Choroid plexus epithelial cell (primary cell): ENCODE data around the gene C4orf50.

Experiments used
- DNase-seq: peaks from one replicate; pipeline ENCODE4 v3.0.0-alpha.2; 2010; ENCODE audit warnings: low read depth
- H3K4me3 ChIP-seq: 2 replicates; pipeline ENCODE4 v1.5.1; 2011; ENCODE audit warnings: low read depth, mild to moderate bottlenecking, control low read depth, low read length, moderate library complexity
- TF ChIP-seq, protein P1 (sequence below): conservative IDR thresholded peaks from 2 replicates; pipeline ENCODE4 v1.5.1; 2011; ENCODE audit warnings: low read depth, mild to moderate bottlenecking, control low read depth, inconsistent platforms, low read length, moderate library complexity

C4orf50 gene

DNA sequence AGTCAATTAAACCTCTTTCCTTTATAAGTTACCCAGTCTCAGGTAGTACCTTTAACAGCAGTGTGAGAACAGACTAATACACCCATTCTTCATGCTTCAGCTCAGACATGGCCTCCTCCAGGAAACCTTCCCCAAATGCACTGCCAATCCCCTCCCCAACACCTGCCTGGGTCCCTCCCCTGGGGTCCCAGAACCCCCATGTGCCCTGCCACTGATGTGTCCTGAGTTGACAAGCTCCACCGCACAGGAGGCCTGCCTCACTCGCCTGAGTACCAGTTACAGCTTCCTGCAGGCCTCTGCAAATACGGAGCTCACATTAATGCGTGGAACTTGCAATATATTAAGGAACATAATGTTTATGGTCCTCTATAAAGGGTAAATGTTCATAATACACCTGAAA is 90.5 kb downstream of the C4orf50 start:
- no peak for DNase-seq
- TF ChIP-seq, protein P1, sequence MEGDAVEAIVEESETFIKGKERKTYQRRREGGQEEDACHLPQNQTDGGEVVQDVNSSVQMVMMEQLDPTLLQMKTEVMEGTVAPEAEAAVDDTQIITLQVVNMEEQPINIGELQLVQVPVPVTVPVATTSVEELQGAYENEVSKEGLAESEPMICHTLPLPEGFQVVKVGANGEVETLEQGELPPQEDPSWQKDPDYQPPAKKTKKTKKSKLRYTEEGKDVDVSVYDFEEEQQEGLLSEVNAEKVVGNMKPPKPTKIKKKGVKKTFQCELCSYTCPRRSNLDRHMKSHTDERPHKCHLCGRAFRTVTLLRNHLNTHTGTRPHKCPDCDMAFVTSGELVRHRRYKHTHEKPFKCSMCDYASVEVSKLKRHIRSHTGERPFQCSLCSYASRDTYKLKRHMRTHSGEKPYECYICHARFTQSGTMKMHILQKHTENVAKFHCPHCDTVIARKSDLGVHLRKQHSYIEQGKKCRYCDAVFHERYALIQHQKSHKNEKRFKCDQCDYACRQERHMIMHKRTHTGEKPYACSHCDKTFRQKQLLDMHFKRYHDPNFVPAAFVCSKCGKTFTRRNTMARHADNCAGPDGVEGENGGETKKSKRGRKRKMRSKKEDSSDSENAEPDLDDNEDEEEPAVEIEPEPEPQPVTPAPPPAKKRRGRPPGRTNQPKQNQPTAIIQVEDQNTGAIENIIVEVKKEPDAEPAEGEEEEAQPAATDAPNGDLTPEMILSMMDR: no peak
- no peak overlapping the region for H3K4me3 ChIP-seq

DNA sequence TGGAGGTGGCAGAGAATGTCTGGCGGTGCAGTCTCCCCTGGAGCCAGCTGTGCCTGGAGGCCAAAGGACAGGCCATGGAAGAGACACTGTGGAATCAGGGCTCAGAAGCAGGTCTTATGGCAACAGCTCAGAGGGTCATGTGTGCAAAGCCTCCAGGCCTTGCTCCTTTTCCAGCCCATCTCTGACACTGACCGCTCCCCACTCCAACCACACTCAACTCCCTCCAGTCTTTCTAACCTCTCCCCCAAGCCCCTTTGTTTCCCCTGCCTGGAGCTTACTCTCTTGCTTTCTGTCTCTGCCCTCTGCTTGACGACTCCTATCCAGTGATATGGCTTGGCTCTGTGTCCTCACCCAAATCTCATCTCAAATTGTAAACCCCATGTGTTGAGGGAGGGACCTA is 91.1 kb downstream of the C4orf50 start:
- no peak overlapping the region for H3K4me3 ChIP-seq
- no peak for DNase-seq
- TF ChIP-seq, protein P1: no peak

DNA sequence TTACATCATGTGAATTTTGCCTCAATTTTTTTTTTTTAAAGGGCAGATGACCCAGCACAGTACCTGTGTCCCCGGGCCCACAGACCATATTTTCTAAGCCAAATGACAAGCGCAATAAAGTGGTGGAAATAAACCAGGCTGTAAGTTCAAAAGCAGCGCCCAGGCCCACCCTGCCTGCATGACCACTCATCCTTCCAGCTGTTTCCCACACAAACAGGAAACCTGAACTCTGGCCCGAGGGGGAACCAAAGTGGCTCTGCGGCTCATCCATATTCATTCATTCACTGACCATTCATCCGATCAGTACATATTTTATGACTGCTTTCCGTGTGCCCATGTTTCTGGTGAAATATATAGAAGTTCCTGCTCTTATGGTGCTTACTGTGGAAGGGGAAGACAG is 91.6 kb downstream of the C4orf50 start:
- TF ChIP-seq, protein P1: no peak
- no peak overlapping the region for H3K4me3 ChIP-seq
- DNase-seq: no peak

DNA sequence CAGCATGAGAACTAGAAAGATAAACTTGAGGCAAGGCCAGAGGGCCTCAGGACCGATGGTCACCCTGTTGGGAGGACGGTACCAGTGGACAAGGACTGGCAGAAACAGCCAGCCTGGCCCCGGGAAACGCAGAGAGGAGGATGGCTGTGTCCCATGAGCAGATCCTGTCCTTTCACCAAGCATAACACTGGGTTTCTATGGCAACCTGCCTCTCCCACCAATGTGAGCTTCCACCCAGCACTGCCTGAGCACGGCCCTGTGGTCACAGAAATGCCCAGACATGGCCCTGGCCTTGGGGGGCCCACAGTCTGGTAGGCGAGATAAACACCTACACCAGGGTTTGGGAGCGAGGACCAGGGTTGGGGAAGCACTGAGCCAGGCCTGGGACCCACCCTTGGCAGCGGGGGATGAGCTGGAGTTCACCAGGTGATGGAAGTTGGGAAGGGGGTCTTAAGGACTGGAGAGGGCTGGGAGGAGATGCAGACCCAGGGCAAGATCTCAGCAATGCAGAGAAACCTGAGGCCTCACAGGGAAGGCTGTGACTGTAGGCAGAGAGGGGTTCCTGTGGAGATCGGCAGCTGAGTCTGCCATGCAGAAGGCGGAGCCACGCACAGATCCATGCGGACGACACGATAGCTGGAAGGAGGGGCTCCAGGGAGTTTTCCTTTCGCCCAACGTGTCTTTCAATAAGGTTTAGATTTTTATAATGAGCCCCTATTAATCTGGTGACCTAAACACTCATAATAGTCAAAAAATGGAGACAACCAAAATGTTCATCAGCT is 92.6 kb downstream of the C4orf50 start:
- TF ChIP-seq, protein P1: no peak
- DNase-seq: no peak
- H3K4me3 ChIP-seq: no peak overlapping the region

DNA sequence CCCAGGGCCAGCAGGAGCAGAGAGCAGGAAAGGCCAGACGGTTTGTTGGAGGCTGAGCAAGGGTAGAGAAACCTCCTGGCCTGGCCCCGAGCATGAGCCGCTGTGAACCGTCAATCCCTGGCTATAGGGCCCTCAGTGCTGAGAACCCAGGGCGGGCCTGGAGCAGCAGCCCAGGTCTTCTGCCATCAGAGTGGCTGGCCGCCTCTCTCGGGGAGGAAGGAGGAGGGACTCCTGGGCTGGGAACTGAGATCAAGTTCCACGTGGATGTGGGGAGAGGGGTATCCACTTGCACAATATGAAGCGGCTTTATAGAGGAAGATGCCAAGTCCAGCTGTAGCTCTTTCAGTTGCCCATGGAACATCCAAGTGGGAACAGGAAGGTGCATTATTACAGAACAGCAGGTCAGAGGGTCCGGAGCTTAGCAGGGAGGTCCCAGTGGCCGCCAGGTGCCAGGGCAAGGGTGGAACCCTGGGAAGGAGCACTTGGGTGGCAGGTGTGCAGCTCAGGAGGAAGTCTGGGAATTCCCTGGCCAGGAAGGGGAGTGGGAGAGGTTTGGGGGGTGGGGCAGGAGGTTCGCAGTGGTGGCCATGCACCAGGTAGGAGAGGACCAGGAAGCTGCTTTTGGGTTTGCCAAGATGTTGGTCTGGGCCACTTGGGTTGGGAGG is 93.6 kb downstream of the C4orf50 start:
- H3K4me3 ChIP-seq: no peak overlapping the region
- TF ChIP-seq, protein P1: no peak
- no peak for DNase-seq

DNA sequence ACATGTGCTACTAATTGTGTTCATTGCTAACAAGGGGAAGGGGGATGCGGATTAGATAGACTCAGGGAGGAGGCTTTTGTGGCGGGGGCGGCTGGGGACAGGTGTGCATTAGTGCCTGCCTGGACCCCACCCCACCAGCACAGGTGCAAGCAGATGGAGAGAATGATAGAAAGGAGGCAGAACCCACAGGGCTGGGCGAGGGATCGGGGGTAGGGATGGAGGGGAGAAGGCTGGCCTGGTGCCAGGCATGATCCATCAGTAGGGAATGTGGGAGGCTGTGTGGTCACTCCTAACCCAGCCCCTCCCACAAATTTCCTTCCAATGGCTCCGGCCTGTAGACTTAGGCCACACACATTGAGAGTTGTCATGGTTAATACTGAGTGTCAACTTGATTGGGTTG is 94.9 kb downstream of the C4orf50 start:
- DNase-seq: no peak
- TF ChIP-seq, protein P1: no peak
- no peak overlapping the region for H3K4me3 ChIP-seq
